HepG2 (cell line): Measurements from ENCODE around the gene FYTTD1. TPM values are rescaled to one million over a fixed set of nuclear protein-coding genes. Genes with fewer than 3 reads are reported as not detected.
A peak's percentile ranks its signal among the peaks of the same experiment; 100 is the strongest.

Source experiments
- CREB1 ChIP-seq, 2 experiments: fragments of 450-650 bp in 1 of 2; IDR thresholded peaks; 2 replicates each; pipeline ENCODE4 v1.6.1; 2016 to 2017; ENCODE audit warnings: control low read depth in 1 of 2, mild to moderate bottlenecking in 1 of 2, missing compliant biosample characterization in 1 of 2, missing genetic modification characterization in 1 of 2
- ELF1 ChIP-seq: sonication (generic); formaldehyde crosslinking; IDR thresholded peaks from 2 replicates; pipeline ENCODE4 v1.4.0; 2020; ENCODE audit warnings: missing genetic modification reagents
- FOSL2 ChIP-seq: sonication (generic); formaldehyde crosslinking; IDR thresholded peaks from 2 replicates; pipeline ENCODE4 v1.4.0; 2020; ENCODE audit warnings: missing genetic modification reagents
- HDAC2 ChIP-seq: sonication (generic); formaldehyde crosslinking; IDR thresholded peaks from 2 replicates; pipeline ENCODE4 v1.4.0; 2020; ENCODE audit warnings: missing genetic modification reagents
- HNRNPLL ChIP-seq: fragments of 200-400 bp; formaldehyde crosslinking; IDR thresholded peaks from 2 replicates; pipeline ENCODE4 v1.6.1; 2017; ENCODE audit warnings: mild to moderate bottlenecking, low read depth, low read length; ENCODE audit not compliant: poor library complexity, severe bottlenecking
- MAF1 ChIP-seq: sonication (generic); formaldehyde crosslinking; IDR thresholded peaks from 2 replicates; pipeline ENCODE4 v1.5.0; 2020; ENCODE audit warnings: missing genetic modification reagents, borderline replicate concordance
- MTF2 ChIP-seq: sonication (generic); formaldehyde crosslinking; IDR thresholded peaks from 2 replicates; pipeline ENCODE4 v1.5.0; 2020; ENCODE audit warnings: missing genetic modification reagents, borderline replicate concordance
- NFATC3 ChIP-seq: sonication (generic); formaldehyde crosslinking; IDR thresholded peaks from 2 replicates; pipeline ENCODE4 v1.5.1; 2020; ENCODE audit warnings: mild to moderate bottlenecking, missing genetic modification reagents
- POGK ChIP-seq: sonication (generic); formaldehyde crosslinking; conservative IDR thresholded peaks from 2 replicates; pipeline ENCODE4 v1.8.0; 2022; ENCODE audit warnings: mild to moderate bottlenecking, moderate library complexity, missing genetic modification reagents
- RAD51 ChIP-seq: fragments of 450-650 bp; IDR thresholded peaks from 2 replicates; pipeline ENCODE4 v1.6.1; 2016; ENCODE audit warnings: borderline replicate concordance
- RBM22 ChIP-seq: fragments of 200-400 bp; formaldehyde crosslinking; optimal IDR thresholded peaks from 2 replicates; pipeline ENCODE3; 2017; ENCODE audit warnings: mild to moderate bottlenecking, low read length, moderate library complexity
- SKI ChIP-seq: fragments of 450-650 bp; IDR thresholded peaks from one replicate; pipeline ENCODE4 v1.6.1; 2018; ENCODE audit warnings: mild to moderate bottlenecking; ENCODE audit not compliant: partially characterized antibody
- SOX6 ChIP-seq, 2 experiments: fragments of 450-650 bp in 1 of 2; sonication (generic) in 1 of 2; formaldehyde crosslinking in 1 of 2; IDR thresholded peaks; 2 replicates each; pipeline versions ENCODE4 v1.4.0 to v1.6.1; 2017 to 2020; ENCODE audit warnings: antibody characterized with exemption in 1 of 2, mild to moderate bottlenecking in 1 of 2, missing genetic modification reagents in 1 of 2
- ZFP36L2 ChIP-seq: sonication (generic); formaldehyde crosslinking; IDR thresholded peaks from 2 replicates; pipeline ENCODE4 v1.4.0; 2020; ENCODE audit warnings: missing genetic modification reagents
- ZNF30 ChIP-seq: sonication (generic); formaldehyde crosslinking; IDR thresholded peaks from 2 replicates; pipeline ENCODE4 v1.5.0; 2020; ENCODE audit warnings: mild to moderate bottlenecking, missing genetic modification reagents
- ZNF839 ChIP-seq: sonication (generic); formaldehyde crosslinking; IDR thresholded peaks from 2 replicates; pipeline ENCODE4 v1.4.0; 2020; ENCODE audit warnings: missing genetic modification reagents, mild to moderate bottlenecking, borderline replicate concordance
- polyA plus RNA-seq, 8 experiments: library from polyadenylated mRNA; depleted of rRNA in 3 of 8; stranded (reverse) in 7 of 8; unstranded in 1 of 8; fragments of >200 nt; fragmentation: Illumina TruSeq in 4 of 8; extraction: Trizol in 4 of 8; gene quantifications; 2 replicates each; pipeline versions ENCODE4 v1.2.1 to v1.2.3, GENCODE V29; 2011 to 2016; ENCODE audit warnings: low read depth in 4 of 8, missing spikeins in 1 of 8, mixed read lengths in 1 of 8; ENCODE audit not compliant: insufficient read depth in 1 of 8
- total RNA-seq, 5 experiments: library from RNA; depleted of rRNA; stranded (reverse); fragments of >200 nt; fragmentation: Illumina TruSeq; extraction: Trizol; gene quantifications; 2 replicates each; pipeline ENCODE4 v1.2.3, GENCODE V29; 2016; ENCODE audit warnings: low read depth in 1 of 5
- TF ChIP-seq, protein P1 (sequence below): sonication (generic); formaldehyde crosslinking; IDR thresholded peaks from 2 replicates; pipeline ENCODE4 v1.4.0; 2020; ENCODE audit warnings: mild to moderate bottlenecking, missing genetic modification reagents
- TF ChIP-seq, protein P2 (sequence below): sonication (generic); formaldehyde crosslinking; IDR thresholded peaks from 2 replicates; pipeline ENCODE4 v1.5.0; 2020; ENCODE audit warnings: mild to moderate bottlenecking, missing genetic modification reagents, borderline replicate concordance
- TF ChIP-seq, protein P3 (sequence below): sonication (generic); formaldehyde crosslinking; IDR thresholded peaks from 2 replicates; pipeline ENCODE4 v1.4.0; 2020; ENCODE audit warnings: missing genetic modification reagents

FYTTD1 gene
- total and polyA plus RNA-seq, 2 of the 13 experiments (the other 11 are each of a cell fraction or from before 2014, with no cell fraction given): 6.5 to 28.8 TPM

DNA sequence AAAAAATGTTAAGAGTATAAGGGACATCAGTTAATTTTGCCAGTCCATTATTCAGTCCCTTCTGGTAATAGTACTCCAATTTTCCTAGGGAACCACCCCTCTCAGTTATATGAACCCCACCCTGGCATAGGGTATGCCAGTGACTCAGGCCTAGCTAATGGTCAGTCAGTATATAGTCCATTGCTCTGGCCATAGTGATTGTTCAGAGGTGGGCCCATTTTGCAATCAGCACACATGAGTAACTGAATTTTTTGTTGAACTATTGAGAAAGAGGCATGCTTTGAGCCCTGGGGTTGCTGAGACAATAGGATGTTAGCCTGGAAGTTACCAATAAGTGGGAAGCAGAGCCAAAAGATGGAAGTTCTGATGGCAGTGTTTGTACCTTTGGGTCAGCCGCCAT, 45.5 kb downstream of the FYTTD1 start (continued):
- TF ChIP-seq RBM22 (no peak), NFATC3 (CRISPR knock-in tag) (no peak), POGK (CRISPR knock-in tag) (no peak), SOX6 (IDR thresholded peaks at IDR 0.05) (no peak), SOX6 (CRISPR knock-in tag; IDR thresholded peaks at IDR 0.05) (peak; percentile 90), HDAC2 (peak; percentile 51; the same call in 1 of the 2 replicates), MTF2 (no peak), FOSL2 (CRISPR knock-in tag) (peak; percentile 89), ELF1 (CRISPR knock-in tag) (no peak), ZNF30 (CRISPR knock-in tag) (no peak), CREB1 (IDR thresholded peaks at IDR 0.05) (no peak), CREB1 (CRISPR knock-in tag; IDR thresholded peaks at IDR 0.05) (no peak), RAD51 (no peak), HNRNPLL (no peak), ZNF839 (CRISPR knock-in tag) (no peak), SKI (no peak), ZFP36L2 (CRISPR knock-in tag) (no peak), MAF1 (CRISPR knock-in tag) (no peak)
- TF ChIP-seq, protein P1, sequence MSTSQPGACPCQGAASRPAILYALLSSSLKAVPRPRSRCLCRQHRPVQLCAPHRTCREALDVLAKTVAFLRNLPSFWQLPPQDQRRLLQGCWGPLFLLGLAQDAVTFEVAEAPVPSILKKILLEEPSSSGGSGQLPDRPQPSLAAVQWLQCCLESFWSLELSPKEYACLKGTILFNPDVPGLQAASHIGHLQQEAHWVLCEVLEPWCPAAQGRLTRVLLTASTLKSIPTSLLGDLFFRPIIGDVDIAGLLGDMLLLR (CRISPR knock-in tag): no peak
- TF ChIP-seq, protein P2, sequence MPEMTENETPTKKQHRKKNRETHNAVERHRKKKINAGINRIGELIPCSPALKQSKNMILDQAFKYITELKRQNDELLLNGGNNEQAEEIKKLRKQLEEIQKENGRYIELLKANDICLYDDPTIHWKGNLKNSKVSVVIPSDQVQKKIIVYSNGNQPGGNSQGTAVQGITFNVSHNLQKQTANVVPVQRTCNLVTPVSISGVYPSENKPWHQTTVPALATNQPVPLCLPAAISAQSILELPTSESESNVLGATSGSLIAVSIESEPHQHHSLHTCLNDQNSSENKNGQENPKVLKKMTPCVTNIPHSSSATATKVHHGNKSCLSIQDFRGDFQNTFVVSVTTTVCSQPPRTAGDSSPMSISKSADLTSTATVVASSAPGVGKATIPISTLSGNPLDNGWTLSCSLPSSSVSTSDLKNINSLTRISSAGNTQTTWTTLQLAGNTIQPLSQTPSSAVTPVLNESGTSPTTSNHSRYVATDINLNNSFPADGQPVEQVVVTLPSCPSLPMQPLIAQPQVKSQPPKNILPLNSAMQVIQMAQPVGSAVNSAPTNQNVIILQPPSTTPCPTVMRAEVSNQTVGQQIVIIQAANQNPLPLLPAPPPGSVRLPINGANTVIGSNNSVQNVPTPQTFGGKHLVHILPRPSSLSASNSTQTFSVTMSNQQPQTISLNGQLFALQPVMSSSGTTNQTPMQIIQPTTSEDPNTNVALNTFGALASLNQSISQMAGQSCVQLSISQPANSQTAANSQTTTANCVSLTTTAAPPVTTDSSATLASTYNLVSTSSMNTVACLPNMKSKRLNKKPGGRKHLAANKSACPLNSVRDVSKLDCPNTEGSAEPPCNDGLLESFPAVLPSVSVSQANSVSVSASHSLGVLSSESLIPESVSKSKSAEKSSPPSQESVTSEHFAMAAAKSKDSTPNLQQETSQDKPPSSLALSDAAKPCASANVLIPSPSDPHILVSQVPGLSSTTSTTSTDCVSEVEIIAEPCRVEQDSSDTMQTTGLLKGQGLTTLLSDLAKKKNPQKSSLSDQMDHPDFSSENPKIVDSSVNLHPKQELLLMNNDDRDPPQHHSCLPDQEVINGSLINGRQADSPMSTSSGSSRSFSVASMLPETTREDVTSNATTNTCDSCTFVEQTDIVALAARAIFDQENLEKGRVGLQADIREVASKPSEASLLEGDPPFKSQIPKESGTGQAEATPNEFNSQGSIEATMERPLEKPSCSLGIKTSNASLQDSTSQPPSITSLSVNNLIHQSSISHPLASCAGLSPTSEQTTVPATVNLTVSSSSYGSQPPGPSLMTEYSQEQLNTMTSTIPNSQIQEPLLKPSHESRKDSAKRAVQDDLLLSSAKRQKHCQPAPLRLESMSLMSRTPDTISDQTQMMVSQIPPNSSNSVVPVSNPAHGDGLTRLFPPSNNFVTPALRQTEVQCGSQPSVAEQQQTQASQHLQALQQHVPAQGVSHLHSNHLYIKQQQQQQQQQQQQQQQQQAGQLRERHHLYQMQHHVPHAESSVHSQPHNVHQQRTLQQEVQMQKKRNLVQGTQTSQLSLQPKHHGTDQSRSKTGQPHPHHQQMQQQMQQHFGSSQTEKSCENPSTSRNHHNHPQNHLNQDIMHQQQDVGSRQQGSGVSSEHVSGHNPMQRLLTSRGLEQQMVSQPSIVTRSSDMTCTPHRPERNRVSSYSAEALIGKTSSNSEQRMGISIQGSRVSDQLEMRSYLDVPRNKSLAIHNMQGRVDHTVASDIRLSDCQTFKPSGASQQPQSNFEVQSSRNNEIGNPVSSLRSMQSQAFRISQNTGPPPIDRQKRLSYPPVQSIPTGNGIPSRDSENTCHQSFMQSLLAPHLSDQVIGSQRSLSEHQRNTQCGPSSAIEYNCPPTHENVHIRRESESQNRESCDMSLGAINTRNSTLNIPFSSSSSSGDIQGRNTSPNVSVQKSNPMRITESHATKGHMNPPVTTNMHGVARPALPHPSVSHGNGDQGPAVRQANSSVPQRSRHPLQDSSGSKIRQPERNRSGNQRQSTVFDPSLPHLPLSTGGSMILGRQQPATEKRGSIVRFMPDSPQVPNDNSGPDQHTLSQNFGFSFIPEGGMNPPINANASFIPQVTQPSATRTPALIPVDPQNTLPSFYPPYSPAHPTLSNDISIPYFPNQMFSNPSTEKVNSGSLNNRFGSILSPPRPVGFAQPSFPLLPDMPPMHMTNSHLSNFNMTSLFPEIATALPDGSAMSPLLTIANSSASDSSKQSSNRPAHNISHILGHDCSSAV (CRISPR knock-in tag): no peak
- TF ChIP-seq, protein P3, sequence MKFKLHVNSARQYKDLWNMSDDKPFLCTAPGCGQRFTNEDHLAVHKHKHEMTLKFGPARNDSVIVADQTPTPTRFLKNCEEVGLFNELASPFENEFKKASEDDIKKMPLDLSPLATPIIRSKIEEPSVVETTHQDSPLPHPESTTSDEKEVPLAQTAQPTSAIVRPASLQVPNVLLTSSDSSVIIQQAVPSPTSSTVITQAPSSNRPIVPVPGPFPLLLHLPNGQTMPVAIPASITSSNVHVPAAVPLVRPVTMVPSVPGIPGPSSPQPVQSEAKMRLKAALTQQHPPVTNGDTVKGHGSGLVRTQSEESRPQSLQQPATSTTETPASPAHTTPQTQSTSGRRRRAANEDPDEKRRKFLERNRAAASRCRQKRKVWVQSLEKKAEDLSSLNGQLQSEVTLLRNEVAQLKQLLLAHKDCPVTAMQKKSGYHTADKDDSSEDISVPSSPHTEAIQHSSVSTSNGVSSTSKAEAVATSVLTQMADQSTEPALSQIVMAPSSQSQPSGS (CRISPR knock-in tag): no peak
